H1 (cell line): Measurements from ENCODE around the gene NTN5. TPM values are rescaled to one million over a fixed set of nuclear protein-coding genes. Genes with fewer than 3 reads are reported as not detected.

Experiments used
- CTCF ChIA-PET: fragments of 300-600 bp; sonication (Branson Sonifier 250); formaldehyde crosslinking; loops from one replicate; lab custom pipeline; 2021; ENCODE audit not compliant: partially characterized antibody; lab: Charles Lee
- POLR2A ChIA-PET: fragments of 300-600 bp; sonication (Branson Sonifier 250); formaldehyde crosslinking; loops from one replicate; lab custom pipeline; 2021; ENCODE audit warnings: inconsistent platforms; ENCODE audit not compliant: partially characterized antibody; lab: Charles Lee
- DNase-seq, 2 experiments: peaks; one replicate each; pipeline versions ENCODE4 v3.0.0 to v3.0.0-alpha.2; 2010 to 2022; ENCODE audit warnings: low spot score in 2 of 2, low read depth in 1 of 2, mixed read lengths in 1 of 2
- FAIRE-seq: peaks from 2 replicates; lab custom pipeline; 2011; peaks lifted over from hg19 to GRCh38; lab: Jason Lieb, UNC
- H2AFZ ChIP-seq: 2 replicates; pipeline ENCODE4 v1.8.1; 2012; ENCODE audit warnings: low read length, inconsistent platforms
- H2AK5ac ChIP-seq: 2 replicates; pipeline ENCODE4 v1.6.1; 2013; ENCODE audit warnings: low read depth, low read length
- H2BK120ac ChIP-seq: replicated peaks from 2 replicates; pipeline ENCODE3; 2013; ENCODE audit warnings: low read depth, low read length, inconsistent platforms
- H2BK12ac ChIP-seq: 2 replicates; pipeline ENCODE4 v1.6.1; 2013; ENCODE audit warnings: low read depth, low read length
- H2BK15ac ChIP-seq: 2 replicates; pipeline ENCODE4 v1.6.1; 2013; ENCODE audit warnings: low read length
- H2BK20ac ChIP-seq: 2 replicates; pipeline ENCODE4 v1.6.1; 2013; ENCODE audit warnings: low read length
- H2BK5ac ChIP-seq: 2 replicates; pipeline ENCODE4 v1.6.1; 2013; ENCODE audit warnings: low read depth, low read length
- H3K14ac ChIP-seq: 2 replicates; pipeline ENCODE4 v1.6.1; 2013; ENCODE audit warnings: inconsistent platforms; ENCODE audit not compliant: insufficient read length
- H3K18ac ChIP-seq: 2 replicates; pipeline ENCODE4 v1.6.1; 2013; ENCODE audit warnings: low read length; ENCODE audit errors: extremely low read depth
- H3K23ac ChIP-seq: 2 replicates; pipeline ENCODE4 v1.6.1; 2013; ENCODE audit warnings: inconsistent platforms; ENCODE audit not compliant: insufficient read length
- H3K23me2 ChIP-seq: 2 replicates; pipeline ENCODE4 v1.6.1; 2013; ENCODE audit warnings: low read depth, low read length
- H3K27ac ChIP-seq: 2 replicates; pipeline ENCODE4 v1.6.1; 2011; ENCODE audit warnings: low read depth, low read length, inconsistent platforms
- H3K27me3 ChIP-seq, 4 experiments: replicated peaks in 1 of 4; 1 replicate in 1 of 4; 2 replicates in 3 of 4; pipeline versions ENCODE4 v1.6.1 to v1.8.1; 2011 to 2013; ENCODE audit warnings: low read length in 3 of 4, mild to moderate bottlenecking in 3 of 4, inconsistent platforms in 2 of 4, mixed read lengths in 2 of 4, moderate library complexity in 1 of 4; ENCODE audit not compliant: control insufficient read depth in 3 of 4, insufficient read depth in 3 of 4; ENCODE audit errors: extremely low read depth in 1 of 4
- H3K36me3 ChIP-seq, 4 experiments: 2 replicates each; pipeline versions ENCODE4 v1.6.1 to v1.8.1; 2011 to 2013; ENCODE audit warnings: mild to moderate bottlenecking in 4 of 4, low read length in 3 of 4, moderate library complexity in 2 of 4, control low read depth in 1 of 4, inconsistent platforms in 1 of 4; ENCODE audit not compliant: insufficient read depth in 4 of 4, control insufficient read depth in 2 of 4
- H3K4ac ChIP-seq: replicated peaks from 2 replicates; pipeline ENCODE3; 2013; ENCODE audit warnings: low read length, low read depth, mixed read lengths, inconsistent platforms; ENCODE audit not compliant: insufficient read length
- H3K4me1 ChIP-seq, 4 experiments: replicated peaks in 1 of 4; 1 replicate in 1 of 4; 2 replicates in 3 of 4; pipeline versions ENCODE4 v1.6.1 to v1.8.1; 2011 to 2013; ENCODE audit warnings: low read length in 3 of 4, inconsistent platforms in 2 of 4, mixed read lengths in 1 of 4; ENCODE audit not compliant: insufficient read depth in 4 of 4, control insufficient read depth in 3 of 4
- H3K4me2 ChIP-seq, 2 experiments: 2 replicates each; pipeline versions ENCODE4 v1.6.1 to v1.8.1; 2011 to 2013; ENCODE audit warnings: low read depth in 2 of 2, low read length in 2 of 2, control low read depth in 1 of 2, inconsistent platforms in 1 of 2, mild to moderate bottlenecking in 1 of 2; ENCODE audit not compliant: insufficient read depth in 1 of 2
- H3K4me3 ChIP-seq, 4 experiments: fragments of 200-600, 300-600 bp in 1 of 4; sonication (generic), shearing (Covaris generic), sonication (Bioruptor Twin) in 1 of 4; 2 replicates each; pipeline versions ENCODE4 v1.5.1 to v1.8.1; 2011 to 2016; ENCODE audit warnings: low read length in 4 of 4, low read depth in 3 of 4, control low read depth in 2 of 4, inconsistent platforms in 2 of 4, mild to moderate bottlenecking in 2 of 4, mixed read lengths in 1 of 4, moderate library complexity in 1 of 4; ENCODE audit not compliant: insufficient read depth in 2 of 4; ENCODE audit errors: extremely low read depth in 1 of 4
- H3K56ac ChIP-seq: replicated peaks from 2 replicates; pipeline ENCODE3; 2013; ENCODE audit warnings: low read depth, mild to moderate bottlenecking, mixed read lengths, low read length, inconsistent platforms; ENCODE audit not compliant: insufficient read length
- H3K79me1 ChIP-seq: 2 replicates; pipeline ENCODE4 v1.6.1; 2013; ENCODE audit warnings: low read depth, low read length, control low read depth
- H3K79me2 ChIP-seq, 2 experiments: 2 replicates each; pipeline versions ENCODE4 v1.6.1 to v1.8.1; 2012 to 2013; ENCODE audit warnings: low read length in 2 of 2, mild to moderate bottlenecking in 2 of 2, inconsistent platforms in 1 of 2; ENCODE audit not compliant: insufficient read depth in 2 of 2, control insufficient read depth in 1 of 2
- H3K9ac ChIP-seq, 4 experiments: replicated peaks in 1 of 4; 1 replicate in 1 of 4; 2 replicates in 3 of 4; pipeline versions ENCODE4 v1.6.1 to v1.8.1; 2011 to 2013; ENCODE audit warnings: low read depth in 3 of 4, low read length in 3 of 4, control low read depth in 2 of 4, mild to moderate bottlenecking in 2 of 4, moderate library complexity in 2 of 4, inconsistent platforms in 1 of 4; ENCODE audit errors: extremely low read depth in 1 of 4
- H3K9me3 ChIP-seq, 2 experiments: 2 replicates each; pipeline versions ENCODE4 v1.6.1 to v1.8.1; 2012 to 2013; ENCODE audit warnings: mild to moderate bottlenecking in 2 of 2, moderate library complexity in 2 of 2, control low read depth in 1 of 2, inconsistent platforms in 1 of 2, low read depth in 1 of 2, low read length in 1 of 2, mixed read lengths in 1 of 2; ENCODE audit not compliant: insufficient read depth in 2 of 2
- H4K20me1 ChIP-seq, 2 experiments: replicated peaks in 1 of 2; 2 replicates each; pipeline versions ENCODE3 to v1.8.1; 2011 to 2013; ENCODE audit warnings: inconsistent platforms in 2 of 2, low read length in 2 of 2, mild to moderate bottlenecking in 1 of 2; ENCODE audit not compliant: insufficient read depth in 2 of 2, control insufficient read depth in 1 of 2
- H4K5ac ChIP-seq: 2 replicates; pipeline ENCODE4 v1.6.1; 2013; ENCODE audit warnings: low read length, low read depth, mixed read lengths, inconsistent platforms; ENCODE audit not compliant: insufficient read length
- H4K8ac ChIP-seq: 2 replicates; pipeline ENCODE4 v1.8.0; 2013; ENCODE audit warnings: mild to moderate bottlenecking, moderate library complexity, low read length, inconsistent platforms; ENCODE audit not compliant: insufficient read depth; ENCODE audit errors: extremely low read depth
- H4K91ac ChIP-seq: replicated peaks from 2 replicates; pipeline ENCODE3; 2013; ENCODE audit warnings: low read length, mixed read lengths, inconsistent platforms; ENCODE audit not compliant: insufficient read length
- HDAC2 ChIP-seq, 2 experiments: fragments of 300-600 bp in 1 of 2; sonication (generic) in 1 of 2; IDR thresholded peaks; 2 replicates each; pipeline ENCODE4 v1.6.1; 2011 to 2012; ENCODE audit warnings: low read depth in 2 of 2, low read length in 2 of 2, mild to moderate bottlenecking in 2 of 2, moderate library complexity in 2 of 2, borderline replicate concordance in 1 of 2, inconsistent platforms in 1 of 2
- JUND ChIP-seq: IDR thresholded peaks from 2 replicates; pipeline ENCODE4 v1.6.1; 2011; ENCODE audit warnings: mild to moderate bottlenecking, improper control_type of control experiment, low read length
- PHF8 ChIP-seq: fragments of 200-600 bp; sonication (generic); conservative IDR thresholded peaks from 2 replicates; pipeline ENCODE4 v1.7.1; 2012; ENCODE audit warnings: low read depth, mild to moderate bottlenecking, inconsistent platforms, low read length, moderate library complexity
- POLR2A ChIP-seq, 2 experiments: IDR thresholded peaks; 1 replicate in 1 of 2; 2 replicates in 1 of 2; pipeline ENCODE4 v1.6.1; 2011; ENCODE audit warnings: low read depth in 2 of 2, low read length in 2 of 2, mild to moderate bottlenecking in 2 of 2; ENCODE audit errors: control extremely low read depth in 1 of 2
- SAP30 ChIP-seq: fragments of 300-600 bp; sonication (generic); IDR thresholded peaks from 2 replicates; pipeline ENCODE4 v1.7.1; 2012; ENCODE audit warnings: low read length, moderate library complexity, mild to moderate bottlenecking, inconsistent platforms; ENCODE audit not compliant: insufficient read depth, insufficient replicate concordance
- TCF12 ChIP-seq: IDR thresholded peaks from 2 replicates; pipeline ENCODE4 v1.6.1; 2011; ENCODE audit warnings: low read depth, mild to moderate bottlenecking, low read length
- WGBS, 2 experiments: shearing (Covaris generic) in 1 of 2; methylation state at CpG; one replicate each; pipeline versions ENCODE4 v1.1.6 to v1.1.7; 2013 to 2015; ENCODE audit warnings: low lambda C conversion rate in 2 of 2, mixed read lengths in 2 of 2, inconsistent platforms in 1 of 2, low coverage in 1 of 2, missing lambda C conversion rate in 1 of 2; ENCODE audit not compliant: insufficient replicate concordance in 2 of 2, insufficient coverage in 1 of 2, insufficient read length in 1 of 2; ENCODE audit errors: extremely low coverage in 1 of 2, missing lambda C conversion rate in 1 of 2; 5-methylcytosine and 5-hydroxymethylcytosine counted together
- polyA plus RNA-seq, 7 experiments: library from polyadenylated mRNA; depleted of rRNA in 3 of 7; stranded (reverse) in 5 of 7; unstranded in 2 of 7; fragments of >200 nt in 5 of 7; fragments of 200-250 nt in 2 of 7; gene quantifications; 1 replicate in 5 of 7; 2 replicates in 1 of 7; 4 replicates in 1 of 7; pipeline versions ENCODE4 v1.2.1 to v1.2.3, GENCODE V29; 2011 to 2013; ENCODE audit warnings: missing spikeins in 2 of 7, mixed read lengths in 2 of 7
- total RNA-seq: library from RNA; stranded (reverse); fragmentation: NEBNext Ultra II Directional; extraction: Animal tissue kit (Norgen Biotek cat#: 25700); gene quantifications from 2 replicates; pipeline ENCODE4 v1.2.1, GENCODE V29; 2021

The NTN5 gene
- total and polyA plus RNA-seq, 2 of the 8 experiments (the other 6 are each of a cell fraction or from before 2014, with no cell fraction given): 0.47 to 0.85 TPM

DNA sequence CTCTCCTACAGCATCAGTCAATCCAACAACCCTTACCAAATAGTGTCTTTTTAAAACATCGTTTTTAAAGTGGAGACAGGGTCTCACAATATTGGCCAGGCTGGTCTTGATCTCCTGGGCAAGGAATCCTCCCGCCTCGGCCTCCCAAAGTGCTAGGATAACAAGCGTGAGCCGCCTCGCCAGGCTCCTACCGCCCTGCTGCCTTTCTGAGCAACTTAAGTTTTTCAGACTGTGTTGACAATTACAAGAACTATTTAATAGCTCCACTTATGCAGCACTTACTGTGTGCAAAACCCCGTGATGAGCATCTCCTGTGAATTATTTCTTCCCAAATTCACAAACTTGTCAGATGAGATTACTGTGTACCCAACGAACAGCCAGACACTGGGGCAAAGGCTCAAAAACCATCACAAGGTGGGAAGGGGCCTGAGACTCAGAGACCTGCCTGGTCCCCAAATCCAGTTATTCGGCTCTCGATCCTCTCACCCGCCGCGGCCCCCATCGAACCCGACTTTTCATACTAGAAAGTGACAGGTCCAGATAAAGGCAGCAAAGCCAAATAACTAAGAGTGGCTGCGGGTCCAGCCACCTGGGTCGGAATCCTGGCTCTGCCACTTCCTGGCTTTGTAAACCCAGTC lies 54.4 kb downstream of the NTN5 start:
- no peak for DNase-seq
- peaks cover 4% of the 10 kb centered on the region; the same call in 1 of the 2 replicates for H3K23me2 ChIP-seq
- peak overlapping the region; percentile 87 for H3K27ac ChIP-seq
- ChIA-PET CTCF (interaction anchor here (0.8 to 7.2 kb wide), 5 partner anchors 9 to 164 kb away, joined by 3 to 37 read pairs (median 4); no protein-coding TSS in a partner anchor), POLR2A (interaction anchor here (1.0 to 30.9 kb wide), 15 partner anchors 5 to 263 kb away, joined by 3 to 788 read pairs (median 5); partner anchors contain the start of genes CA11, DBP, FAM83E and FUT2)
- H2AFZ ChIP-seq: no peak overlapping the region
- no peak overlapping the region; the same call in 1 of the 2 replicates for H2BK12ac ChIP-seq
- no peak overlapping the region for H3K14ac ChIP-seq
- no peak for FAIRE-seq
- peaks cover 3 to 45% (median 36%) of the 10 kb centered on the region in 4 experiments for H3K4me1 ChIP-seq
- H3K9me3 ChIP-seq: no peaks in the 10 kb centered on the region
- peak overlapping the region; percentile 82 for H4K91ac ChIP-seq
- H4K5ac ChIP-seq: peak overlapping the region; percentile 78
- no peak overlapping the region for H3K23ac ChIP-seq
- no peak overlapping the region for H2BK20ac ChIP-seq
- no peak overlapping the region for H2BK15ac ChIP-seq
- TF ChIP-seq JUND: no peak
- no peak for TF ChIP-seq TCF12
- TF ChIP-seq POLR2A (IDR thresholded peaks at IDR 0.05; ENCODE audit: control extremely low read depth in 1 of 2, low read depth in 2 of 2, low read length in 2 of 2): peak in 1 of 2 experiments; percentile 5; a peak in 1 of 3 replicates
- no peak for TF ChIP-seq PHF8
- peak; percentile 75 for TF ChIP-seq SAP30
- no peak for TF ChIP-seq HDAC2 (IDR thresholded peaks at IDR 0.05; ENCODE audit: borderline replicate concordance in 1 of 2, low read depth in 2 of 2, low read length in 2 of 2)
- H2BK120ac ChIP-seq: no peak overlapping the region
- H3K4ac ChIP-seq: peak overlapping the region; percentile 80
- H2BK5ac ChIP-seq: peak overlapping the region; percentile 87
- H3K27me3 ChIP-seq: no peaks in the 10 kb centered on the region
- peaks cover 20 to 31% of the 10 kb centered on the region in 2 experiments for H3K79me2 ChIP-seq
- 1% methylated on average over 18 of the region's 18 CpGs; no CpG with 5 or more reads in 1 of the 2 experiments for WGBS, 2 experiments
- peaks cover 17 to 32% (median 21%) of the 10 kb centered on the region in 4 experiments for H3K36me3 ChIP-seq
- H3K18ac ChIP-seq: no peak overlapping the region; the same call in 1 of the 2 replicates
- H3K4me3 ChIP-seq: peak overlapping the region; percentile 83 to 97 (median 94)
- peak overlapping the region; percentile 33 for H3K56ac ChIP-seq
- H3K9ac ChIP-seq: peak overlapping the region; percentile 94 to 100 (median 96)
- H4K8ac ChIP-seq: peak overlapping the region; percentile 97; the same call in 1 of the 2 replicates
- peak overlapping the region; percentile 64 to 84 for H3K4me2 ChIP-seq
- peaks cover 4% of the 10 kb centered on the region; the same call in 1 of the 2 replicates for H3K79me1 ChIP-seq
- H2AK5ac ChIP-seq: 0 out of 2 replicates have a peak overlapping the region, but pooled peaks have one; percentile 57
- H4K20me1 ChIP-seq: peaks cover 25 to 38% of the 10 kb centered on the region in 2 experiments
